Activated effector memory CD4-positive, alpha-beta T cell treated with Interleukin-2 at 50 U/mL for 16 hours (primary cell): Measurements from ENCODE around the gene CD55.

ENCODE experiments used
- DNase-seq: peaks from one replicate; pipeline ENCODE4 v3.0.0-alpha.2; 2020

Gene CD55

DNA sequence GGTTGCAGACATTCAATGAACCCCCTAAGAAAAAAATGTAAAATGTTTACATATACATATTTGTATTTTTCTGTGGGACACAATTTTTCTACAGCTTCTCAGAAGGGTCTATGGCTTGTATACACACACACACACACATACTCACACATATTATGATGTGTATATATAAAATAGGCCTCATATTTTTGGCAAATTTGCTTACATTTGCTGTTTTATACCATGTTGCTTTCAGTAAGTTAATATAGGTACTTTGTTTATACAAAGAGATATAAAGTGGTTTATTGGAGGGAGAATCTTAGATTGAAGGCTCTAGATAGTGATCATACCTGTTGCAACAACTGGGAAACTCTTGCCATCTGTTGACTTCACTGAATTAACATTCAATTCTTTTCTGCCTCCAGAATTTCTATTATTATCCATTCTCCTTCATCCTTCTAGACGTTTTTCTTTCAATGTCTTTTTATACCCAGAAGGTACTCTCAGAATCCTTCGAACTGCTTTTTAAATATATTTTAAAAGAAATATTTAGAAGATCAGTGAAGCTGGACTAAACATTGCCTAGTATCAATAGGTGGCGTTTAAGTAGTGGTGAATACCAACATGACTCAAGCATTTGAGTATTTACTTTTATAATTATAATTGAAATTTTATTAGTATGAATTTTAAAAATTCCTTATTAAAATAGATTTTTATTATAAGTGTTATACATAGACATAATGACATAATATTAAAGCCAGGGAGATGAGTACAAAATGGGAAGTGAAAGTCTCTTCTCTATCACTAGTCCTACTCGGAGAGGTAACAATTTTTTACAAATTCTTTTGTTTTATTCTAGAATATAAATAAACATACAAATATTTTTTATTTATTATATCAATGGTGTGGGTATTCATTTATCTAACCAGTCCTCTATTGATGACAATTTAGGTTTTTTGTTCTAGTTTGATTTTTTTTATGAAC lies 10.2 kb downstream of the CD55 start:
- no peak for DNase-seq

DNA sequence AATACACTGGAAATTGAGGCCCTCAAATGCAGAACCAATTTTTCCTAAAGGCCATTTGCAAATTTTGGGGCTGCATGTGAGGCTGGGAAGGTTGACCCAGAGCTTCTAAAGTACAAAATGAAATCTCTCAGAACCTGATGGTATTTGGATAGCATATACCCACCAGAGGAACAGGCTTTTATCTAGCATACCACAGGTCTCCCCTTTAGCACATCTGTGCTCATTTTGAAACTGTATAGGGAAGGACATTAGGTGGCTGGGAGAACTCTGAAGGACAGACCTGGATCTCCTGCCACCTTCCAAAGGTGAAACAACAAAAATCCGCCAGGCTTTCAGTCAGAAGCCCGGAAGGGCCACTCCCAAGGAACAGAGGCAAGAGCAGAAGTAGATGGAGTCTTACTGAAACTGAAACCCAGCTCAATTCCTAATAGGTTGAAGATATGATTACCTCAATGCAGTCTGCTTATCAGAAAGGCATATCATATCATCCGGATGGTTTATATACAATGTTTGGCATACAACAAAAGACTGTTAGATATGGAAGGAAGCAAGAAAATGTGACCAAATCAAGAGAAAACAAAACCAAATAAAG lies 11.6 kb downstream of the CD55 start:
- DNase-seq: no peak

DNA sequence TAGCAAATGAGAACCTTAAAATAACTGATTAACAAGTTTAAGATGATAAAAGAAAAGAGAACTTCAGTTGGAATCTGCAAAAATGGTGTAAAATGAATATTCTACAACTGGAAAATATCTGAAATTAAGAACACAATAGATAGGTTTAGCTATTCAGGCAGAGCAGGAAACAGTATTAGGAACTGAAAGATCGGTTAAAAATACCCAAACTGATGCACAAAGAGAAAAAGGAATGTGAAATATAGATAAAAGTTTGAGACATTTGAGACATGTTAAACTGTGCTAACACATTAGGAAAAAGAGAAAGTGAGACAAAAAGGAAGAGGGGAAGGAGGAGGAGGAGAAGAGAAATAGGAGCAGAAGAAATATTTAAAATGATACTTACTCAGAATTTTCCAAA lies 12.1 kb downstream of the CD55 start:
- DNase-seq: no peak

DNA sequence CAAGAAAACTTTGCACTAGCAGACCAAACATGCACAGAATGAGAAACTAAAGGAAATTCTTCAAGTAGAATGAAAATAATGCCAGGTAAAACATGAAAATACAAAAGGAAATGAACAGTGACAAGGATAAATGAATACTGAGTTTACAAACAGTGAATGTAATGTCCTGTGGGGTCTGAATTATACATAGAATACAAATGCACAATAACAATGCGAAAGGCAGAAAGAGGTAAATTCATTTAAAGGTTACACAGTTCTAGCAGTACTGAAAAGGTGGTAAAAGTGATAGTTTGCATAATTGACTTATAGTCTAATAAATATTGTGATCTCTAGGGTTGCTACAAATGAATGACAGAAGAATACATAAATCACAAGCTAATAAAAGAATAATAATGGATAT lies 12.9 kb downstream of the CD55 start:
- no peak for DNase-seq

DNA sequence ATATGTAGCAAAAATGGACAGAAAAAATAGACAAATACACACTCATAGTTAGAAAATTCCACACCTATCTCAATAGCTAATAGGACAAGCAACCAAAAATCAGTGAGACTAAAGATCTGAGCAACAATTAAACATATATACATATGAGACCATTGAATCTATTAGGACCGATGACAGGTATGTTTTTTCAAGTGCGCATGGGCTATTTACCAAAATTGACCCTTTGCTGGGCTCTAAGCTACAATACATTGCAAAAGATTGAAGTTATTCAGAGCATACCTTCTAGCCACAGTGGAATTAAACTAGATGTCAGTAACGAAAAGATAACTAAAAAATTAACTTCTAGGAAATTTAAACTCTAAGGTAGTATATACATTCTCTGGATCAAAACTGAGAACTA lies 13.7 kb downstream of the CD55 start:
- no peak for DNase-seq

DNA sequence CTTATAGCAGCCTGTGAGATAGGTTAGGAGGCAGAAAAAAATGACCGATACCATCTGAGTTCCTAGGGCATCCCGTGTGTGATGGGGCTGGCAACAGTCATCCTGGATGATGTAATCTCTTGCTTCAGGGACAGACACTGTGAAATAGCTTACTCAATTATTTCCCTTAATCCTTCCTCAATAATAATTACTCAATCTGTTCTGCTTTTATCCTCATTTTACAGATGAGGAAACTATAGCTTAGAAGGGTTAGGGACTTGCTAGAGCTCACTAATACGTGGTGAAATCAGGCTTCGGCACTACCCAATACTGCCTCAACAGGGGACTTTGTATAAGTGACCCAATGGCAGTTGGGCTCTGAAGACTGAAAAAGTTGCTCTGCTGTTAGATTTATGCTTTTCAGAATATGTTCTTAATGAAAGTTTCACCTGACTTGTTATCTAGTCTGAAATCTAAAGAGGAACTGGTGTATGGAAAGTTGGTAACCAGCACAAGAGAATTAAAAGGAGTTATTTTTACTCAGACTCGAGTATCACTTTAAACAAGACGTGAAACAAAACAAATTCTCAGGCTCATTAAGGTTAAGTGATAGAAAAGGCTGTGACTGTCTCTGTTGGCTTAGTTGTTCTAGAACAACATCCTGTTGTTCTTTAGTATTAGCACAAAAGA lies 14.4 kb downstream of the CD55 start:
- DNase-seq: no peak

DNA sequence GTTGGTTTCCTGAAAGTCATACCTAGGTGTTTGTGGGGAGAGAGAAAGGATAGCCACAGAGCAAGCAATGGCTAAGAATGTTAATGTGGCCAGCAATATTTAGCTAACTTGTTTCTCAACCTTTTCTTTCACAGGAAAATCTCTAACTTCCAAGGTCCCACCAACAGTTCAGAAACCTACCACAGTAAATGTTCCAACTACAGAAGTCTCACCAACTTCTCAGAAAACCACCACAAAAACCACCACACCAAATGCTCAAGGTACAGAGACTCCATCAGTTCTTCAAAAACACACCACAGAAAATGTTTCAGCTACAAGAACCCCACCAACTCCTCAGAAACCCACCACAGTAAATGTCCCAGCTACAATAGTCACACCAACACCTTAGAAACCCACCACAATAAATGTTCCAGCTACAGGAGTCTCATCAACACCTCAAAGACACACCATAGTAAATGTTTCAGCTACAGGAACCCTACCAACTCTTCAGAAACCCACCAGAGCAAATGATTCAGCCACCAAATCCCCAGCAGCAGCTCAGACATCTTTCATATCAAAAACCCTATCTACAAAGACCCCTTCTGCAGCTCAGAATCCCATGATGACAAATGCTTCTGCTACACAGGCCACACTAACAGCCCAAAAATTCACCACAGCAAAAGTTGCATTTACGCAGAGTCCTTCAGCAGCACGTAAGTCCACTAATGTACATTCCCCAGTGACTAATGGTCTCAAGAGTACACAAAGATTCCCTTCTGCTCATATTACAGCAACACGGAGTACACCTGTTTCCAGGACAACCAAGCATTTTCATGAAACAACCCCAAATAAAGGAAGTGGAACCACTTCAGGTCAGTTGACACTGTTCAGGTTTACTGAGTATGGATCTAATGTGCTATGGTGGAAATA lies 15.3 kb downstream of the CD55 start:
- DNase-seq: no peak

DNA sequence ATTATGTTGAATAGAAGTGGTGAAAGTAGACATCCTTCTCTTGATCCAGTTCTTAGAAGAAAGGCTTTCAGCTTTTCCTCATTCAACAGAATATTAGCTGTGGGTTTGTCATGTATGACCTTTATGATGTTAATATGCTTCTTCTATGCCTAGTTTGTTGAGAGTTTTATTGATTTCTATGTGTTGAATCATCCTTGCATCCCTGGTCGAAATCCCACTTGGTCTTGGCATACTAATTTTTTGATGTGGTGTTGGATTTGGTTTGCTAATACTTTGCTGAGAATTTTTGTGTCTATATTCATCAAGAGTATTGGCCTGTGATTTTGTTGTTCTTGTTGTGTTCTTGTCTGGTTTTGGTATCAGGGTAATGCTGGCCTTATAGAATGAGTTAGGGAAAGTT lies 20.9 kb downstream of the CD55 start:
- DNase-seq: no peak

DNA sequence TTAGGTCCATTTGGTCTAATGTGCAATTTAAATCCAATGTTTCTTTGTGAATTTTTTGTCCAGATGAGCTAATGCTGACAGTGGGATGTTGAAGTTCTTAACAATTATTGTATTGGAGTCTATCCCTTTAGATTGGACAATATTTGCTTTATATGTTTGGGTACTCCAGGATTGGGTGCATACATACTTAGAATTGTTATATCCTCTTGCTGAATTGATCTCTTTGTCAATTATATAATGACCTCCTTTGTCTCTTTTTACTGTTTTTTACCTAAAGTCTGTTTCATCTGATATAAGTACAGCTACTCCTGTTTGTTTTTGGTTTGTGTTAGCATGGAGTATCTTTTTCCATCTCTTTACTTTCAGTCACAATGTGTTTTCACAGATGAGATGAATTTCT lies 22.2 kb downstream of the CD55 start:
- no peak for DNase-seq

DNA sequence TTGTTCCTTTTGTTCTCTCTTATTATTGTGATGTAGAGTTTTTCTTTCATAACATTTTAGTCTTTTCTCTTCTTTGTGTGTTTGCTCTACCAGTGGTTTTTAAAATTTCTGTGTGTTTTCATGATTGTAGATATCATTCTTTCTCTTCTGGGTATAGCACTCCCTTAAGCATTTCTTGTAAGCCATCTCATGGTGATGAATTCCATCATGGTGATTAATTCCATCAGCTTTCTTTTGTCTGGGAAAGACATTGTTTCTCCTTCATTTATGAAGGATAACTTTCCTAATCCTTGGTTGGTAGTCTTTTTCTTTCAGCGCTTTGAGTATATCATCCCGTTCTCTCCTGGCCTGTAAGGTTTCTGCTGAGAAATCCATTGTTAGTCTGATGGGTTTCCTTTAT lies 22.7 kb downstream of the CD55 start:
- no peak for DNase-seq

DNA sequence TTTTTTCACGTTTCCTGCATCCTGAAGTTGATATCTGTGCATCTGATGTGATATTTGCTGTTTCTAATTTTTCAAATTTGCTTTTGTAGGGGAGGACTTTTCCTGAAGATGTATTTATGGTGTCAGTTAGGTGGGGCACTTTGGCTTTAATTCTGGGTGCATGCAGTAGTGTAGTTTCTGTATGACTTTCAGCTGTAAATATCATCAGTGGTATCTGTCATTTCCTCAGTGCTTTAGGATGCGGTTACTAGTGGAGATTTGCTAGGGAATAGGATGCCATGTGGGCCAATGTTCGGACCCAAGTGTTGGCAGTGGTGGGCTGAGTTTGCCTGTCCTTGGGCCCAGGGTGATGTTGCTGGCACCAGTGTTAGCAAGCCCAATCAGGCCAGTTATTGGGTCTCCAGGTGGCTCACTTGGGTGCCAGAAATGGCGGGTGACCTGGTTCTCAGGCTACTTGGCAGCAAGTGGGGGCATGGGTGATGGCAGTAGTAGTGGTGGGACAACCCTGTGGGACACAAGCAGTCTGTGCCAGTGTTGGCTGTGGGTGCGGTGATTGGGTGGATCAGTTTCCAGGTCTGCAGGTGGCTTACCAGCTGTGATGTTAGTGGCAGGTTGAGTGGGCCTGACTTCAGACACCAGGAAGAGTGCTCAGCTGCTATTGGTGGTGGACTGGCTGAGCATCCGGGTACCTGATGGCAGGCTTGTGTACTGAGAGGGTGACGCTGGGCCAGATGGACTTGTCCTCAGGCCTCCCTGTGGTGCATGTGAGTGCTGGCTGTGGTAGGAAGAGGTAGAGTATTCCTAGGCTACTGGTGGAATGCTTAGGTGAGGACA lies 24.4 kb downstream of the CD55 start:
- no peak for DNase-seq

DNA sequence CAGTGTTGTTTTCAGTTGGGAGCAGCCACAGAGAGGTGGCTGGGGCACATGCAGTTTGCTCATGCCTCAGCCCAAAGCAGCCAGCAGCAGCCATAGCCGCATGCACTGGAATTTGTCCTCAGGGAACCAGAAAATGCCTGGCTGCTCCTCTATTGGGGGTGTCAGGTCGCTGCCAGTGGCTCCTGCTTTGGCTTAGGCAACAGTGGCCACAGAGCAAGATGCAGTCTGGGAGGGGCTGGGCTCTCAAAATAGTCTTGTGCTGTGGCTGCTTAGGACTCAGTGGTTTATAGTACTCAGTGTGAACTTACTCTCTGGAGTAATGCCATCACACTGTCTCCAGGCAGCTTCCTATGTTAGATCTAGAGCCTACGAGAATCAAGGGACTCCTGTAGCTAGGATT lies 25.0 kb downstream of the CD55 start:
- DNase-seq: no peak

DNA sequence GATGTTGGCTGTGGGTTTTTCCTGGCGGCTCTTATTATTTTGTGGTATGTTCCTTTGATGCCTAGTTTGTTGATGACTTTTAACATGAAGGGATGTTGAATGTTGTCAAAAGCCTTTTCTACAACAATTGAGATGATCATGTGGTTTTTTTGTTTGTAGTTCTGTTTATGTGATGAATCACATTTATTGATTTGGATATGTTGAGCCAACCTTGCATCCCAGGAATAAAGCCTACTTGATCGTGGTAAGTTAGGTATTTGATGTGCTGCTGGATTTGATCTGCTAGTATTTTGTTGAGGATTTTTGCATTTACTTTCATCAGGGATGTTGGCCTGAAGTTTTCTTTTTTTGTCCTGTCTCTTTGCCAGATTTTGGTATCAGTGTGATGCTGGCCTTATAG lies 28.5 kb downstream of the CD55 start:
- DNase-seq: no peak

DNA sequence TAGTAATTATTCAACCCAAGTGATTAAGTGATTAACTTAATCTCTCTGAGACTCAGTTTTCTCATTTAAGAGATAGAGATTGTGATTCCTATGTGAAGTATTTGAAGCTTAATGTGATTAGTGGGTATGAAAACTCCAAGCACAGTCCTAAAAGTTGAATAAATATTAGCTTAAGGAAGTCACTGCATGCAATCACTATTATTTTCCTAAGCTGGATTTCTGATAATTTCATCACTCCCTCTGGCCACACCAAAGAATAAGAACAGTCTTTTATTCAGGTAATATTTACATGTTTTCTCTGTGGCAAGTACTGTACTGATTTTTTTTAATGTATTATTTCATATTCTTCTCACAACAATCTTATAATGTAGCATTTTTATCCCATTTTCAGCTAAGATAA lies 31.1 kb downstream of the CD55 start:
- DNase-seq: no peak

DNA sequence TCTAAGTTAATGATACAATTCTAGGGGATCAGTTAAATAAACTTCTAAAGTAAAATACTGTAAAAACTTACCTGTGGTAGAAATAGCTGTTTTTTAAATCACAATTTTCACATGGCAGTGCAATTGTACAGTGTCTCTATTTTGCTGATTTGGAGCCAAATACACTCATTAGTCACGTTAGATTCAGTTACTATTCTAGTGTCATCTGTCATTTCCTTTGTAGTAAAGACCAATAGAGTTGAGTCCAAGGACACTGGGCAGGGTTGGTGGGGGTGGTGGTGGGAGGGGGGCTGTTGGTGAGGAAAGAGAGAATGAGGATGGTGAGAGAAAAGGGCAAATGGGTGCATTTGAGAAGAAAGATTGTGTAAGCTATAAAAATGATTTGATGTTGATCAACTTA lies 33.6 kb downstream of the CD55 start:
- DNase-seq: no peak

DNA sequence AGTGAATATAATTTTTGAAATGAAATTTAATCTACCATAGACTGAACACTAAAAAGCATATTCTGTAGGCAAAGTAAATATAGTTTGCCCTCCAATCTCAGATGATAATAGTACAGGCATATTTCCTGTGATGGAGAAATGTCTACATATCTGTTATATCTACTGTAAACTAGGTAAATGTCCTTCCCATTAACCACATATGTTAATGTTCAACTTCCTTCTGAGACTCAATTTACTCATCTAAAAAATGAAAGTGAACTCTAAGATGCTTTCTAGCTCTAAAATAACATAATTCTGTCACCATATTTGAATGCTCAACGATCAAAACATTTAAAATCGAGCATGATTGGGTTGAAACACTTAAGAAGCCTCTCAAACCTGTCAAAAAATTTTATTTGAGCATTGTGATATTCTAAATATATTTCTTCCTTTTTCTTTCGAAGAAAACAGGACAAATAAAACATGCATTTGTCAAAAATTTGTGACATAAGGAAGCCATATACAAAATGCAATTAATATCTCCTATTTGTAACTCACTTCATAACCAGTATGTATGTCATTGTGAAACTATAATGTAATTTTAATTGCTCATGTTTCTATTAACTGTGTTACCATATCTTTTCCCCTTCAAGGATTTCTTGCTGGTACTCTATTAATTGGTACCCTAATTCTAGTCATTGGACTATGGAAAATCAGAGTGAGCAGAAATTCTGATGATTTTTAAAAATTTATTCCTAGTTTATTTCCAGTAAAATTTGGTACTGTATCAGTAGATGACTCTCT lies 34.2 kb downstream of the CD55 start:
- no peak for DNase-seq

DNA sequence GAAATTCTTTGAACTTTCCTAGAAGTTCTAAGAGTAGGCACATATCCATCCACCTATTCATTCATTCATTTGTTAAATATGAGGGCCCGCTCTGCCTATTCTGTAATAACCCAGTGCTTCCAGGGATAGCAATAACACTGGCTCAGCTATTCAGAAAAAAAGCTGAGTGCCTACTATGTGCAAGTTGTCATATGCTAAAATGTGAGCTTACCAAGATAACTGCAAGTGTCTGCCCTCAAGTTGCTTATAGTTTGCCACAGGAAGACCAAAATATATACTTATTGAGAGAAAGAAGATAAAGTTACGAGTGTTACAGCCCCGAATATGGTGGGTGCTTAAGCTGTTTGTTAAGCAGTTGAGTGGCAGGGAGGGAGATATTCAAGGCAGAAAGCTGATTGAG lies 39.6 kb downstream of the CD55 start:
- DNase-seq: no peak

DNA sequence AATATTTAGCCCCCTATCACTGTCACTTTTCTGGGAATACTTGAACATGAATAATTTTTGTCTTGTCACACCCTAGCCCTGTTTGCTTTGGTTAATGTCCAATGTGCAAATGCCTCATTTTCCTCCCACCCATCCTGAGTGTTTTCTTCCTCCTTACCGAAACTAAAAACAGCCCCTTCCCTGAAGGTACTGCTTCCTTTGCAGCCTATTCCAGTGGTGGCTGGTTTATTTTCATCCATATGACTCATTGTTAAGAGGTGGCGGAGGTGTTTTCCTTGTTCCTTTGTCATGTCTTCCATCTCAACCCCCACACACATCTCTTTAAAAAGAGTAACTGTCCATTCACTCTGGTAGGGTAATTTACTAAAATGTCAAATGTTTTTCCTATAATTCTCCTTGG lies 40.4 kb downstream of the CD55 start:
- no peak for DNase-seq

DNA sequence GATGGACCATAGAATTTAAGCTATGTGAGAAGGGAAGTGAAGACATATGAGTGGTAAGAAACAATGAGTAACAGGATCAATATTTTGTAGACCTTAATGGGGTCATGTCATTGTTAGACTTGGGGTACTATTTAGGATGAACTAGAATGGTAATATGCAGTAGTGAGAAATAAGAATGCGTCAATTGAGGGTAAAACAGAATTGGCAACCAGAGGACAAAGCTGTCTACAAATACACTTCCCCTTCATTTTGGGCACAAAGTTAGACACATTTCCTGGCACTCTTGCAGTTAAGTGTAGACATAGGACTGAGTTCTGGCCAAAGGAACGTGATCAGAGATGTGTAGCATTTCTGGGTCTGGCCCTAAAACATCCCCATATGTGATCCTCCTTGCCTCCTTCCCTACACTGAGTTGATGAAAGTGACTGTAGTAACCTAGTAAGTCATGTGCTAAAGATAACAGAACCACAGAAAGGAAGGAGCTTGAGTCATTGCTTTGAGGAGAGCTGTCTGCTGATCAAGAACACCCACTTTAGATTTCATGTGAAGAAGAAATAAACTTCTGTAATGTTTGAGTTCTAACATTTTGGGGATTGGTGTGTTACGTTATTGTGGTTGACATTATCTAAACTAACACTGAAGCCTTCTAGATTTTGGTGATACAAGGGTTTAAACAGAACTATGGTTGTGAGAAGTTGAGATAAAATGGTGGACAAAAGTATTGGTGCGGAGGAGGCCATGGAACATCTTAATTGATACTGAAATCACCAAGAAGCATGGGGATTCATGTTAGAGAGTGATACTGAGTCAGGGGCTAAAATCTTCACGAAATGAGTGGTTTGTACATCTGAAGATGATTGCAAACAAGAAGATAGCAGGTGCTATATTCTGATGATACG lies 41.7 kb downstream of the CD55 start:
- DNase-seq: no peak

DNA sequence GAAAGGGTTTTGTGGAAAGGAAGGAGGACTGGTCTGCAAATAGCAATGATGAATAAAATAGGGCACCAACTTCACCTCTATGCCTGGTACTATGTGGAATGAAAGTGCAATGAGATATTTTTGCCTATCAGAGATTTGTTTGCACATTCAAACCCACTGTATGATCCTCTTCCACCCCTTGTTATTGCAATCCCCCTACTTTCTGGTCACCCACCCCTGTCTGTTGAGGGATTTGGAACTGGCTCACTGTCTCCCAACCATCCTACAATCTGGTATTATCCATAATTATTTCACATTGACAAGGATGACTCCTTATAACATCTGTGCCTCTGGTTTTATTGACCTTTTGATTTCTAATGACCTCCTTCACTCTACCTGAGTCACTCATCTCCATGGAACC lies 42.4 kb downstream of the CD55 start:
- no peak for DNase-seq
